Measurements from ENCODE around the gene KLF15. TPM values are rescaled to one million over a fixed set of nuclear protein-coding genes. Genes with fewer than 3 reads are reported as not detected.

KLF15 gene
- total and polyA plus RNA-seq, 2 experiments from 2014 or later, result 3.5 to 19.8 TPM

GRCh38 chr3:126314790-126315658 lies 42.2 kb downstream of the KLF15 start (continued):
- TF ChIP-seq, protein P1, sequence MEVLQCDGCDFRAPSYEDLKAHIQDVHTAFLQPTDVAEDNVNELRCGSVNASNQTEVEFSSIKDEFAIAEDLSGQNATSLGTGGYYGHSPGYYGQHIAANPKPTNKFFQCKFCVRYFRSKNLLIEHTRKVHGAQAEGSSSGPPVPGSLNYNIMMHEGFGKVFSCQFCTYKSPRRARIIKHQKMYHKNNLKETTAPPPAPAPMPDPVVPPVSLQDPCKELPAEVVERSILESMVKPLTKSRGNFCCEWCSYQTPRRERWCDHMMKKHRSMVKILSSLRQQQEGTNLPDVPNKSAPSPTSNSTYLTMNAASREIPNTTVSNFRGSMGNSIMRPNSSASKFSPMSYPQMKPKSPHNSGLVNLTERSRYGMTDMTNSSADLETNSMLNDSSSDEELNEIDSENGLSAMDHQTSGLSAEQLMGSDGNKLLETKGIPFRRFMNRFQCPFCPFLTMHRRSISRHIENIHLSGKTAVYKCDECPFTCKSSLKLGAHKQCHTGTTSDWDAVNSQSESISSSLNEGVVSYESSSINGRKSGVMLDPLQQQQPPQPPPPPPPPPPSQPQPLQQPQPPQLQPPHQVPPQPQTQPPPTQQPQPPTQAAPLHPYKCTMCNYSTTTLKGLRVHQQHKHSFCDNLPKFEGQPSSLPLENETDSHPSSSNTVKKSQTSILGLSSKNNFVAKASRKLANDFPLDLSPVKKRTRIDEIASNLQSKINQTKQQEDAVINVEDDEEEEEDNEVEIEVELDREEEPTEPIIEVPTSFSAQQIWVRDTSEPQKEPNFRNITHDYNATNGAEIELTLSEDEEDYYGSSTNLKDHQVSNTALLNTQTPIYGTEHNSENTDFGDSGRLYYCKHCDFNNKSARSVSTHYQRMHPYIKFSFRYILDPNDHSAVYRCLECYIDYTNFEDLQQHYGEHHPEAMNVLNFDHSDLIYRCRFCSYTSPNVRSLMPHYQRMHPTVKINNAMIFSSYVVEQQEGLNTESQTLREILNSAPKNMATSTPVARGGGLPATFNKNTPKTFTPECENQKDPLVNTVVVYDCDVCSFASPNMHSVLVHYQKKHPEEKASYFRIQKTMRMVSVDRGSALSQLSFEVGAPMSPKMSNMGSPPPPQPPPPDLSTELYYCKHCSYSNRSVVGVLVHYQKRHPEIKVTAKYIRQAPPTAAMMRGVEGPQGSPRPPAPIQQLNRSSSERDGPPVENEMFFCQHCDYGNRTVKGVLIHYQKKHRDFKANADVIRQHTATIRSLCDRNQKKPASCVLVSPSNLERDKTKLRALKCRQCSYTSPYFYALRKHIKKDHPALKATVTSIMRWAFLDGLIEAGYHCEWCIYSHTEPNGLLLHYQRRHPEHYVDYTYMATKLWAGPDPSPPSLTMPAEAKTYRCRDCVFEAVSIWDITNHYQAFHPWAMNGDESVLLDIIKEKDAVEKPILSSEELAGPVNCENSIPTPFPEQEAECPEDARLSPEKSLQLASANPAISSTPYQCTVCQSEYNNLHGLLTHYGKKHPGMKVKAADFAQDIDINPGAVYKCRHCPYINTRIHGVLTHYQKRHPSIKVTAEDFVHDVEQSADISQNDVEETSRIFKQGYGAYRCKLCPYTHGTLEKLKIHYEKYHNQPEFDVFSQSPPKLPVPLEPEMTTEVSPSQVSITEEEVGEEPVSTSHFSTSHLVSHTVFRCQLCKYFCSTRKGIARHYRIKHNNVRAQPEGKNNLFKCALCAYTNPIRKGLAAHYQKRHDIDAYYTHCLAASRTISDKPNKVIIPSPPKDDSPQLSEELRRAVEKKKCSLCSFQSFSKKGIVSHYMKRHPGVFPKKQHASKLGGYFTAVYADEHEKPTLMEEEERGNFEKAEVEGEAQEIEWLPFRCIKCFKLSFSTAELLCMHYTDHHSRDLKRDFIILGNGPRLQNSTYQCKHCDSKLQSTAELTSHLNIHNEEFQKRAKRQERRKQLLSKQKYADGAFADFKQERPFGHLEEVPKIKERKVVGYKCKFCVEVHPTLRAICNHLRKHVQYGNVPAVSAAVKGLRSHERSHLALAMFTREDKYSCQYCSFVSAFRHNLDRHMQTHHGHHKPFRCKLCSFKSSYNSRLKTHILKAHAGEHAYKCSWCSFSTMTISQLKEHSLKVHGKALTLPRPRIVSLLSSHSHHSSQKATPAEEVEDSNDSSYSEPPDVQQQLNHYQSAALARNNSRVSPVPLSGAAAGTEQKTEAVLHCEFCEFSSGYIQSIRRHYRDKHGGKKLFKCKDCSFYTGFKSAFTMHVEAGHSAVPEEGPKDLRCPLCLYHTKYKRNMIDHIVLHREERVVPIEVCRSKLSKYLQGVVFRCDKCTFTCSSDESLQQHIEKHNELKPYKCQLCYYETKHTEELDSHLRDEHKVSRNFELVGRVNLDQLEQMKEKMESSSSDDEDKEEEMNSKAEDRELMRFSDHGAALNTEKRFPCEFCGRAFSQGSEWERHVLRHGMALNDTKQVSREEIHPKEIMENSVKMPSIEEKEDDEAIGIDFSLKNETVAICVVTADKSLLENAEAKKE (CRISPR knock-in tag; IDR thresholded peaks at IDR 0.05), result no peak
- TF ChIP-seq ZNF331 (CRISPR knock-in tag; IDR thresholded peaks at IDR 0.05; ENCODE audit: low read depth), result no peak
- TF ChIP-seq EZH2 (IDR thresholded peaks at IDR 0.05; ENCODE audit: low read depth, unreplicated experiment), result no peak
- no peak for TF ChIP-seq STAT1 (IDR thresholded peaks at IDR 0.05; ENCODE audit: unreplicated experiment)
- no peak for TF ChIP-seq NANOG (IDR thresholded peaks at IDR 0.05; ENCODE audit: borderline replicate concordance)
- no peak for TF ChIP-seq POLR2AphosphoS5 (IDR thresholded peaks at IDR 0.05; ENCODE audit: low read depth)

- H3K36me3 Mint-ChIP-seq (ENCODE audit: low read depth), result no peaks in the 10 kb centered on the region; the same call in 2 of the 3 replicates
- Histone ChIP-seq H3K79me2 (replicated peaks; ENCODE audit: insufficient read depth) (no peaks in the 10 kb centered on the region), H3K4me3 (no peak overlapping the region), H3F3A (replicated peaks; ENCODE audit: low read depth) (no peaks in the 10 kb centered on the region), H3K4me2 (no peak overlapping the region), H3K9me2 (ENCODE audit: insufficient read depth) (no peaks in the 10 kb centered on the region), H4K20me1 (replicated peaks; ENCODE audit: insufficient read depth) (no peaks in the 10 kb centered on the region), H2AFZ (no peak overlapping the region; the same call in 1 of the 2 replicates), H3K4me1 (ENCODE audit: insufficient read depth) (peaks cover 5% of the 10 kb centered on the region), H3K27me3 (ENCODE audit: insufficient read depth) (no peaks in the 10 kb centered on the region), H3K36me3 (ENCODE audit: insufficient read depth) (no peaks in the 10 kb centered on the region), H3K27ac (ENCODE audit: low read depth) (no peak overlapping the region)
- H3K9me3 Mint-ChIP-seq, result peaks cover 11% of the 10 kb centered on the region; the same call in 2 of the 3 replicates
- DNase-seq (ENCODE audit: low spot score) (no peak), ATAC-seq (no peak)
- peaks cover 14% of the 10 kb centered on the region for H3K4me1 Mint-ChIP-seq
- no peak for TF ChIP-seq EZH2phosphoT487 (IDR thresholded peaks at IDR 0.05; ENCODE audit: unreplicated experiment)
- no peak for TF ChIP-seq EZH2 (IDR thresholded peaks at IDR 0.05; ENCODE audit: low read depth, unreplicated experiment)
- no peak for TF ChIP-seq STAT1 (IDR thresholded peaks at IDR 0.05; ENCODE audit: unreplicated experiment)
- no peak for TF ChIP-seq REST (IDR thresholded peaks at IDR 0.05; ENCODE audit: unreplicated experiment)
- no peak for TF ChIP-seq JUNB (IDR thresholded peaks at IDR 0.05; ENCODE audit: unreplicated experiment)
- no peak overlapping the region for H3K4me3 Mint-ChIP-seq
- H3K27ac Mint-ChIP-seq, result no peak overlapping the region
- peaks cover 6% of the 10 kb centered on the region for H3K27me3 Mint-ChIP-seq (ENCODE audit: insufficient read depth, low read depth, poor library complexity)
Measured at GRCh38 chr3:126314305-126314789, 42.9 kb downstream of the KLF15 start.
